ENCODE measurements around the gene TPK1. TPM values are rescaled to one million over a fixed set of nuclear protein-coding genes. Genes with fewer than 3 reads are reported as not detected.

TPK1 gene
- total and polyA plus RNA-seq, 2 of the 4 experiments (the other 2 are of a cell fraction), result 0.38 to 1.8 TPM

DNA sequence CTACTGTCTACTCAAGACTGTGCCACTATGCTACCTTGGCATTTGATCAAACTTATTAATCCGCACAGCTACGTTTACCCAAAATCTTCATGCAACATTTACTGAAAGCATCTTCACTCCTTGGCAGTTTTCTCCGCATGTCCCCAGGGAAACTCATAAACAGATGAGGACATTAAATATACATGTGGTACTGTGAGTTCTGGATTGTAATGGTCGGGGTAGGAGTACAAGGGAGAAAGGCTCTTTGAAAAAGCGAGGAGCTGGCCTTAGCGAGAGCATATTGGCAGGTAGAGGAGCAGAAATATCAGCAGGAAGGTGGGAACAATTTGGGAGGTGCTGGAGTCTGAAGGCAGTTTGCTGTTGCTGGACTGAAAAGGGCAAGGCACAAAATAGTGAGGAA is 325.2 kb downstream of the TPK1 start:
- Histone ChIP-seq H2AK9ac (replicated peaks; ENCODE audit: low read depth, low read length, poor library complexity) (no peak overlapping the region), H2BK15ac (ENCODE audit: low read depth, low read length) (no peak overlapping the region), H3K9me3 (ENCODE audit: control insufficient read depth, insufficient read depth, low read length) (peaks cover 5% of the 10 kb centered on the region; the same call in 1 of the 2 replicates), H2AK5ac (ENCODE audit: low read depth, low read length) (no peak overlapping the region), H3K9ac (ENCODE audit: low read depth, low read length) (no peak overlapping the region), H4K20me1 (ENCODE audit: insufficient read depth, low read length) (no peaks in the 10 kb centered on the region), H3K18ac (ENCODE audit: low read depth, low read length) (no peak overlapping the region), H2BK5ac (ENCODE audit: low read depth, low read length, poor library complexity, severe bottlenecking) (no peak overlapping the region), H4K5ac (ENCODE audit: low read depth, low read length) (no peak overlapping the region), H2BK20ac (ENCODE audit: low read depth, low read length) (no peak overlapping the region), H4K8ac (ENCODE audit: low read depth in 2 of 2, low read length in 2 of 2) (no peak overlapping the region), H3K23ac (ENCODE audit: low read depth, low read length) (no peak overlapping the region), H3K4ac (ENCODE audit: low read depth, low read length) (no peak overlapping the region), H3K4me2 (ENCODE audit: low read depth, low read length) (no peak overlapping the region), H3K27me3 (ENCODE audit: control insufficient read depth, insufficient read depth, low read length) (no peaks in the 10 kb centered on the region), H3K36me3 (ENCODE audit: control insufficient read depth, insufficient read depth, low read length) (no peaks in the 10 kb centered on the region), H3K56ac (ENCODE audit: extremely low read depth, insufficient read depth, low read length) (no peak overlapping the region), H2AFZ (replicated peaks; ENCODE audit: low read length, poor library complexity) (no peak overlapping the region), H3K27ac (ENCODE audit: insufficient read depth, low read length) (no peak overlapping the region), H3K9me1 (ENCODE audit: insufficient read depth, low read length) (no peaks in the 10 kb centered on the region), H3K4me1 (ENCODE audit: control insufficient read depth, insufficient read depth, low read length) (no peaks in the 10 kb centered on the region), H4K91ac (ENCODE audit: insufficient read depth, low read depth, low read length) (no peak overlapping the region), H3K79me1 (ENCODE audit: low read depth in 1 of 2, low read length in 2 of 2) (no peaks in the 10 kb centered on the region), H3K14ac (replicated peaks; ENCODE audit: low read depth, low read length) (no peak overlapping the region), H3K4me3 (ENCODE audit: insufficient read depth, low read depth, low read length) (no peak overlapping the region), H2BK120ac (ENCODE audit: low read depth, low read length) (no peak overlapping the region)
- intact Hi-C loops (cut with micrococcal nuclease) (no loop called here), dilution Hi-C loops (cut with HindIII; ENCODE audit: low sequenced_read_pairs, unreplicated experiment) (no loop called here), in situ Hi-C loops (cut with MboI; ENCODE audit: low sequenced_read_pairs) (no loop called here)
- no peak for TF ChIP-seq MAZ (IDR thresholded peaks at IDR 0.05; ENCODE audit: borderline replicate concordance, low read depth, low read length)
- TF ChIP-seq FOS (IDR thresholded peaks at IDR 0.05; ENCODE audit: low read depth, low read length), result no peak
- TF ChIP-seq MAFK (IDR thresholded peaks at IDR 0.05; ENCODE audit: low read depth, low read length), result no peak
- no peak for TF ChIP-seq CEBPB (IDR thresholded peaks at IDR 0.05; ENCODE audit: low read depth, low read length)
- TF ChIP-seq POLR2A (IDR thresholded peaks at IDR 0.05; ENCODE audit: low read depth, low read length), result no peak
- no peak for TF ChIP-seq SMC3 (IDR thresholded peaks at IDR 0.05; ENCODE audit: low read depth, low read length)
- no peak for TF ChIP-seq NFE2L2 (IDR thresholded peaks at IDR 0.05; ENCODE audit: low read depth, low read length)
- TF ChIP-seq, protein P1, sequence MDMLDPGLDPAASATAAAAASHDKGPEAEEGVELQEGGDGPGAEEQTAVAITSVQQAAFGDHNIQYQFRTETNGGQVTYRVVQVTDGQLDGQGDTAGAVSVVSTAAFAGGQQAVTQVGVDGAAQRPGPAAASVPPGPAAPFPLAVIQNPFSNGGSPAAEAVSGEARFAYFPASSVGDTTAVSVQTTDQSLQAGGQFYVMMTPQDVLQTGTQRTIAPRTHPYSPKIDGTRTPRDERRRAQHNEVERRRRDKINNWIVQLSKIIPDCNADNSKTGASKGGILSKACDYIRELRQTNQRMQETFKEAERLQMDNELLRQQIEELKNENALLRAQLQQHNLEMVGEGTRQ (IDR thresholded peaks at IDR 0.05; ENCODE audit: low read depth, low read length), result no peak
- TF ChIP-seq RCOR1 (IDR thresholded peaks at IDR 0.05; ENCODE audit: insufficient replicate concordance, low read length), result no peak
- BruUV-seq (replicated peaks), result no TSS peak
- 54% methylated on average over 3 of the region's 6 CpGs; no CpG with 5 or more reads in 1 of the 2 experiments for WGBS, 2 experiments (ENCODE audit: extremely low coverage in 2 of 2, insufficient read length in 1 of 2)
- ChIA-PET CTCF (no interaction called here), POLR2A (ENCODE audit: unreplicated experiment) (no interaction called here)
- no peak for DNase-seq
- no peak for ATAC-seq (ENCODE audit: low read depth)
